ENCODE data around the gene OSBPL1A.
A peak's percentile ranks its signal among the peaks of the same experiment; 100 is the strongest.

OSBPL1A gene

DNA sequence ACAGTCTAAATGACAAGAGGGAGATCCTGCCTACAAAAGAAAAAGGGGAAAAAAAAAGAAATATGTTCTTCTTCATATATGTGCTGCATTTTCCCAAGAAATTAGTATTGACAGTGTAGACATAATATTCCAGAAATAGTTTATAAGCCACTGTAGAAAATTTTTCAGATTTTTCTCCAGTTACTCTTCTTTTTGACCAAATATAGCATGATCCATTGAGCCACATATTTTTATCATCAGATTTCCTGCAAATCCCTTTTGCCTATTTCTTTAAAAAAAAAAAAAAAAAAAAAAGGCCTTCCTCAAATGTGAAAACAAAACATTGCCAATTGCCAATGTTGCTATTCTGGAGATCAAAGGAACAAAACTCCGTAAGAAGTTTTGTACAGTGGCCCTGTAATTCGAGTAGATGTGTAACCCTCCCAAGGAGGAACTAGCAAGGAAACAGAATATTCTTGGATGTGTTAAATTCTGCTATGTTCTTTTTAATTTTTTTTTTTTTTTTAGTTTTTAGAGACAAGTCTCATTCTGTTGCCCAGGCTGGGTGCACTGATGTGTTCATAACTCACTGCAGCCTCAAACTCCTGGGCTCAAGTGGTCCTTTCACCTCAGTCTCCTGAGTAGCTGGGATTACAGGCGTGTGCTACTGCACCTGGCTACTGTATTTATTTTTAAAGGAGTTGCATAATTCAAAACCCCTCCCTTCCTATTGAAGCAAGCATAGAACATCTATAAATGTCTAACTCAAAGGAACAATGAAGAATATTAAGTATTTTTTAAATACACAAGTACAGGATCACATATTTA, 271.3 kb downstream of the OSBPL1A start:
- H3K4me1 ChIP-seq (ENCODE audit: insufficient read depth, poor library complexity, severe bottlenecking), result no peaks in the 10 kb centered on the region
- H3K36me3 ChIP-seq (ENCODE audit: low read depth), result peaks cover 4% of the 10 kb centered on the region; the same call in 1 of the 2 replicates
- H3K27me3 ChIP-seq (ENCODE audit: insufficient read depth, poor library complexity, severe bottlenecking), result no peaks in the 10 kb centered on the region
- DNase-seq (ENCODE audit: low spot score), result no peak
- no peak overlapping the region for H3K4me3 ChIP-seq (ENCODE audit: severe bottlenecking)
- H3K9me3 ChIP-seq (ENCODE audit: severe bottlenecking), result no peaks in the 10 kb centered on the region
- no peak for ATAC-seq (ENCODE audit: low read depth)
- no peak overlapping the region for H3K27ac ChIP-seq (ENCODE audit: poor library complexity, severe bottlenecking)
- TF ChIP-seq CTCF (IDR thresholded peaks at IDR 0.05; ENCODE audit: poor library complexity, severe bottlenecking), result no peak

DNA sequence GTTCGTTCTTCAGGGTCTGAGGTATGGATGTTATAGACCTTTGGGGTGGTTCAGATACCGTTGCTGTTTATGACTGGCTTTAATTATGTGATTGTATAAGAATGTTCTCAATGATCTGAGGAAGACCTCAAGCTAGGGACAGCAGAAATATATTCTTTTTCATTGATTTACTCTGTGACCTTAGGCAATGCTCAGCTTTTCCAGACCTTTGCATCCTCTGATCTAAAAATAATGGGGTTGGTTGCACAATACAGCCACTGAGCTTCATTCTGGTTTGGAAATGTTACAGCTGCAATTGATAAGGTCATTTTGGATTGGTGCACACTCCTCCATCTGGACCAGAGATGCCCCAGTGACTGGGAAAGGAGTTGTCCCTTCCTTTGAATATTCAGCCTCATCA, 276.0 kb downstream of the OSBPL1A start:
- no peaks in the 10 kb centered on the region for H3K4me1 ChIP-seq (ENCODE audit: insufficient read depth, poor library complexity, severe bottlenecking)
- H3K9me3 ChIP-seq (ENCODE audit: severe bottlenecking), result no peaks in the 10 kb centered on the region
- no peak for TF ChIP-seq CTCF (IDR thresholded peaks at IDR 0.05; ENCODE audit: poor library complexity, severe bottlenecking)
- no peaks in the 10 kb centered on the region for H3K27me3 ChIP-seq (ENCODE audit: insufficient read depth, poor library complexity, severe bottlenecking)
- DNase-seq (ENCODE audit: low spot score) (no peak), ATAC-seq (ENCODE audit: low read depth) (no peak)
- peaks cover 5% of the 10 kb centered on the region for H3K36me3 ChIP-seq (ENCODE audit: low read depth)
- H3K27ac ChIP-seq (ENCODE audit: poor library complexity, severe bottlenecking), result no peak overlapping the region
- H3K4me3 ChIP-seq (ENCODE audit: severe bottlenecking), result no peak overlapping the region

DNA sequence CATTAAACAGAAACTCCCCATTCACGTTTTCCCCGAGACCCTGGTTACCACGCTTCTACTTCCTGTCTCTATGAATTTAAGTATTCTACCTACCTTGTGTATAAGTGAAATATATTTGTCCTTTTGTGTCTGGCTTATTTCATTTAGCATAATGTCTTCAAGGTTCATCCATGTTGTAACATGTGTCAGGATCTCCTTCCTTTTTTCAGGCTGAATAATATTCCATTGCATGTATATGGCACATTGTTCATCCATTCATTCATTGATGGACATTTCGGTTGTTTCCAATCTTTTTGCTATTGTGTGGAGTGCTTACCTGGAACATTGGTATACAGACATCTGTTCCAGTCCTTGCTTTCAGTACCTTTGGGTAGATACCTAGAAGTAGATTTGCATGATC, 276.9 kb downstream of the OSBPL1A start:
- no peak for DNase-seq (ENCODE audit: low spot score)
- Histone ChIP-seq H3K36me3 (ENCODE audit: low read depth) (peaks cover 4% of the 10 kb centered on the region; the same call in 1 of the 2 replicates), H3K9me3 (ENCODE audit: severe bottlenecking) (no peaks in the 10 kb centered on the region), H3K4me3 (ENCODE audit: severe bottlenecking) (no peak overlapping the region), H3K27me3 (ENCODE audit: insufficient read depth, poor library complexity, severe bottlenecking) (no peaks in the 10 kb centered on the region), H3K27ac (ENCODE audit: poor library complexity, severe bottlenecking) (no peak overlapping the region), H3K4me1 (ENCODE audit: insufficient read depth, poor library complexity, severe bottlenecking) (no peaks in the 10 kb centered on the region)
- no peak for ATAC-seq (ENCODE audit: low read depth)
- no peak for TF ChIP-seq CTCF (IDR thresholded peaks at IDR 0.05; ENCODE audit: poor library complexity, severe bottlenecking)

GRCh38 chr18:24118750-24119577, 278.7 kb downstream of the OSBPL1A start:
- Histone ChIP-seq H3K4me1 (ENCODE audit: insufficient read depth, poor library complexity, severe bottlenecking) (no peaks in the 10 kb centered on the region), H3K4me3 (ENCODE audit: severe bottlenecking) (no peak overlapping the region), H3K36me3 (ENCODE audit: low read depth) (peaks cover 4% of the 10 kb centered on the region; the same call in 1 of the 2 replicates), H3K27me3 (ENCODE audit: insufficient read depth, poor library complexity, severe bottlenecking) (no peaks in the 10 kb centered on the region), H3K27ac (ENCODE audit: poor library complexity, severe bottlenecking) (no peak overlapping the region), H3K9me3 (ENCODE audit: severe bottlenecking) (no peaks in the 10 kb centered on the region)
- DNase-seq (ENCODE audit: low spot score) (no peak), ATAC-seq (ENCODE audit: low read depth) (peak; percentile 73)
- TF ChIP-seq CTCF (IDR thresholded peaks at IDR 0.05; ENCODE audit: poor library complexity, severe bottlenecking), result peak; percentile 94
